ENCODE data around the gene SLC22A4.

Gene SLC22A4

DNA sequence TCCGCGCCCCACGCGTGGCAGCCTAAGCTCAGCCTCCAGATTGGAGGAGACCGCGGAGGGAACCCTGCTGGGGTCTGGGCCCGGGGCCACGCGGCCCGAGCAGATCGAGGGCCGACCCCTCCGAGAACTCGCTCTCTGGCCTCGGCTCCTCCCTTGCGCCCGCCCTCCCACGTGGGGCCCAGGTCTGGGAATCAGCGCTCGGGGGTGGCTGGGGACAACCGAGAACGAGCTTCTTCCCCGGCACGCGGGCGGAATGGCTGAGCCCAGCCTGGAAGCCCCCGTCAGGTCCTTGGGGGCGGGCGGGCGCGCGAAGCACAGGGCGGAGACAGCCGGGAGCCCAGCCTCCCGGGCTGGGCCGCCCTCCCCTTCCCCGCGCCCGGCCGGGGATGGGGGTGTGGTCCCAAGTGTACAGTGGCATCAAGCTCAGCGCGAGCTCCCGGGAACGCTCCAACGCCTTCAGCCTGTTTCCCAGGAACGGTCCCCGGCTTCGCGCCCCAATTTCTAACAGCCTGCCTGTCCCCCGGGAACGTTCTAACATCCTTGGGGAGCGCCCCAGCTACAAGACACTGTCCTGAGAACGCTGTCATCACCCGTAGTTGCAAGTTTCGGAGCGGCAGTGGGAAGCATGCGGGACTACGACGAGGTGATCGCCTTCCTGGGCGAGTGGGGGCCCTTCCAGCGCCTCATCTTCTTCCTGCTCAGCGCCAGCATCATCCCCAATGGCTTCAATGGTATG lies at the start of gene SLC22A4:
Gene SLC22A4 (plus strand): TSS at position 403 of the 736 bp plus-strand sequence. CDS start 223 bp downstream, at position 626.
- in situ Hi-C loops (cut with MboI; ENCODE audit: low sequenced_read_pairs): no loop called here

- in situ Hi-C loops (cut with MboI; ENCODE audit: low sequenced_read_pairs): no loop called here
Measured at GRCh38 chr5:132245593-132245992, 48.6 kb upstream of the SLC22A4 start.

DNA sequence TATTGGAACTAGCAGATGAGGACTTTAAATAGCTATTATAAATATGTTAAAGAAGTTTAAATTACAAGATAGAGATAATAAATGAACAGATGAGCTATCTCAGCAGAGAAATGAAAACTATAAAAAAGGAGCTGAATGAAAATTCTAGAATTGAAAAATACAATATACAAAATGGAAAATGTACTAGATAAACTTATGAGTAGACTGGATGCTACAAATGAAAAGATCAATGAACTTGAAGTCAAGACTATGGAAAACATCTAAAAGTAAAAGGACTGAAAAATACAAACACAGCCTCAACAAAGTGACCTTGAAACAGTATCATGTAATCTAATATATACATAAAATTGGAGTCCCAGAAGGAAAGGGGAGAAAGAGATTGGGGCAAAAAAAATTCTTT lies 47.4 kb upstream of the SLC22A4 start:
- in situ Hi-C loops (cut with MboI; ENCODE audit: low sequenced_read_pairs): no loop called here

DNA sequence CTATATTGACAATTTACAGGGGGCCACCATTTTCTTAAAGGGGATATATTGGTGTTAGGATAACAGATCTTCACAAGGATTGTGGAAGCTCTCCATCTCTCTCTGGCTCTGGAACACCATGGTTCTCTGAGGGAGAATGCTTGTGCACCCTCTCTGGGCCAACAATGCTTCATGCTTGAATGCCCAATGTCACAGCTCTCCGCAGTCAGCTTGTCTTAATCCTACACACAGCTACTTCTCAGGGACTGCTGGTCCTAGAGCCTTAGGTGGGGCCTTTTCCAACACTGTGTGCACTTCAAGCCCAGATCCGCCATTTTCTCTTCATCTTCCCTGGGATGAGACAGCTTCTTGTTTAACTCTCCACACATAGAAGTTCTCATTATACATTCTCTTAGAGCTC lies 43.6 kb upstream of the SLC22A4 start:
- in situ Hi-C loops (cut with MboI; ENCODE audit: low sequenced_read_pairs): no loop called here

- in situ Hi-C loops (cut with MboI; ENCODE audit: low sequenced_read_pairs): no loop called here
Measured at GRCh38 chr5:132251220-132251725, 42.9 kb upstream of the SLC22A4 start.

DNA sequence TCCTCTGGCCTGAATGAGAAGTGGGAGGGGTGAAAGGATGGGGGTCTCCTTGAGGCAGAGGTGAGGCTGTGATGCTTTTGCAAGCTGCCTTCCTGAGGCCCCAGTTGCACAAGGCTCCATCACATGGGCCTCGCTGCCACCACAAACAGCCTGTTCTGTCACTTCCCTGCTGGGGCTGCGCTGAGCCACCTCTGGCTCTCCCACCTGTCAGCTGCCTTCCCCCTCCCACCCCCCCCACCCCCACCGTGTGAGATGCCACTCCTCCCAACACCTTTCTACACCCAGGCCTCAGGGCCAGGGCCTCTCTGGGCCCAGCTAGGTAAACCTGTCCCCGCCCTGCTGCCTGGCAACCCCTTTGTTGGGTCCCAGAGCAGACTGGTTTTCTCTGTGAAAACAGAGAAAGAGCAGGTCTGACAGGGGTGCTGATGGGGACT lies 41.2 kb upstream of the SLC22A4 start:
- in situ Hi-C loops (cut with MboI; ENCODE audit: low sequenced_read_pairs): no loop called here

GRCh38 chr5:132253452-132254320 lies 40.5 kb upstream of the SLC22A4 start:
- in situ Hi-C loops (cut with MboI; ENCODE audit: low sequenced_read_pairs): no loop called here

- in situ Hi-C loops (cut with MboI; ENCODE audit: low sequenced_read_pairs): no loop called here
Measured at GRCh38 chr5:132254321-132254977, 39.7 kb upstream of the SLC22A4 start.

DNA sequence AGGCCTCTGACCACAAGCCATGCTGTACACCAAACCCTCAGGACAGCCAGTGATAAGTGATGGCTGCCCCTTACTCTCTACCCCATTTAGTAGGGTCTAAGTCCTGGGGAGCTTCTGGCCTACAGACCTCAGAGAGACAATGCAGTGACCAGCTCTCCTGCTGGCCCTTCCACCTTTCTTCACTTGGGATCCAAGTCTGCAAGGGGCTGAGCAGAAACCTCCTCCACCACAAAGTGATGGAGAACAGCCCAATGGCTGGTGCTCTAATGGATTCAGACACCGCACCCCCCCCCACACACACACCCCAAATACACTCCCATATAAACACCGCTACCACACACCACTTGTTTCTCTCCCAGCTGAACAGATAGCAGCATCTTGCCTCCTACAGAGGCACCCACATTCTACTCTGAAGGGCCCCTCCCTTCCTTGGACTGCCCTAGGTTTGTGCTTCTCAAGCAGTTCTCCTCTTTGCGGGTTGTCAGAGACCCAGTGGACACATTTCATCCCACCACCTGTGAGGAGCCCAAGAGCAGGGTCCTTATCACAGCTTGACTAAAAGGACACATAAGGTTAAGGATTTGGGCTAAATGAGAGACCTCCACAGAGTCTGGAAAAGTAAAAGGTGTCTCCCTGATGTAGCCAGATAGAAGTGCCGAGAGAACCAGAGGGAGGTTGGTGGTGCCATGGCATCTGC lies 38.0 kb upstream of the SLC22A4 start:
- in situ Hi-C loops (cut with MboI; ENCODE audit: low sequenced_read_pairs): no loop called here

GRCh38 chr5:132256783-132257130 lies 37.4 kb upstream of the SLC22A4 start:
- in situ Hi-C loops (cut with MboI; ENCODE audit: low sequenced_read_pairs): no loop called here

DNA sequence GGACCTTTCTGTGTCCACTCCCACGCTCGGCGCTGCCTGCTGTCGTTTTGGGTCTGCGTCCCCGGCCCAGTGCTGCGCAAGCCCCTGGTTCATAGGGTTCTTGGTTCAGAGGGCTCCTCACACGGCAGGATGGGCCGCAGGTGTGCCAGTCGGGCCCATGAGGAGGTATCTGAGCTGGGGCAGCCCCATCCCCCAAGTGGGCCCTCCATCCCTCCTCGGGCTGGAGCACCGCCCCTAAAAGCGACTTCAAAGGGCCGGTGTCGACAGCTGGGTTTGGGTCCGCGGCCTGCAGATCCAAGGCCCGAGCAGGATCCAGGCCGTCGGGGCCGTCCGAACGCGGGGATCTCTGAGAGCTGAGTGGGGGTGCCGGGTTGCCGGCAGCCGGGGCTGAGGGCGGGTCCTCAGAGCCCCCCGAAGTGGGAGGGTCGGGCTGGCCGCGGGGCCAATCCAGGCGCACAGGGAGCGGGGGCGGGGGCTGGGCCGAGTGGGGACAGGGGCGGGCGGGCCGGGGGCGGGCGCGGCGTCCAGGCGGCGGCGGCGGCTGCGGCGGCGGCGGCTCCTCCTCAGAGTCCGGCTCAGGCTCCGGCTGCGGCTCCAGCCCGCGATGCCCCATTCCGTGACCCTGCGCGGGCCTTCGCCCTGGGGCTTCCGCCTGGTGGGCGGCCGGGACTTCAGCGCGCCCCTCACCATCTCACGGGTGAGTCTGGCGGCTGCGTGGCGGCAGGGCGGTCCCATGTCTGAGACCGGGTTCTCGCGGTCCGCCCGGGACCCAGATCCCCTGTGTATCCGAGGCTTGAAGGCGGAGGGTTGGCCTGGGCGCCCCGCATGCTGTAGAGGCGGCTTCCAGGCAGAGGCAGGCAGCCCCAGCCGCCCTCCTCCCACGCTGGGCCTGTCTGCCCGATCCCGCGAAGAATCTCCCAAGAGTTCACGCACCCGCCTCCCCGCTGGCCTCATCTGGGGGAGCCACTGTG lies 36.8 kb upstream of the SLC22A4 start, which contains the start of gene PDLIM4:
Gene PDLIM4 (plus strand): TSS at position 566 of the 971 bp plus-strand sequence. CDS start 39 bp downstream, at position 605.
- in situ Hi-C loops (cut with MboI; ENCODE audit: low sequenced_read_pairs): no loop called here

DNA sequence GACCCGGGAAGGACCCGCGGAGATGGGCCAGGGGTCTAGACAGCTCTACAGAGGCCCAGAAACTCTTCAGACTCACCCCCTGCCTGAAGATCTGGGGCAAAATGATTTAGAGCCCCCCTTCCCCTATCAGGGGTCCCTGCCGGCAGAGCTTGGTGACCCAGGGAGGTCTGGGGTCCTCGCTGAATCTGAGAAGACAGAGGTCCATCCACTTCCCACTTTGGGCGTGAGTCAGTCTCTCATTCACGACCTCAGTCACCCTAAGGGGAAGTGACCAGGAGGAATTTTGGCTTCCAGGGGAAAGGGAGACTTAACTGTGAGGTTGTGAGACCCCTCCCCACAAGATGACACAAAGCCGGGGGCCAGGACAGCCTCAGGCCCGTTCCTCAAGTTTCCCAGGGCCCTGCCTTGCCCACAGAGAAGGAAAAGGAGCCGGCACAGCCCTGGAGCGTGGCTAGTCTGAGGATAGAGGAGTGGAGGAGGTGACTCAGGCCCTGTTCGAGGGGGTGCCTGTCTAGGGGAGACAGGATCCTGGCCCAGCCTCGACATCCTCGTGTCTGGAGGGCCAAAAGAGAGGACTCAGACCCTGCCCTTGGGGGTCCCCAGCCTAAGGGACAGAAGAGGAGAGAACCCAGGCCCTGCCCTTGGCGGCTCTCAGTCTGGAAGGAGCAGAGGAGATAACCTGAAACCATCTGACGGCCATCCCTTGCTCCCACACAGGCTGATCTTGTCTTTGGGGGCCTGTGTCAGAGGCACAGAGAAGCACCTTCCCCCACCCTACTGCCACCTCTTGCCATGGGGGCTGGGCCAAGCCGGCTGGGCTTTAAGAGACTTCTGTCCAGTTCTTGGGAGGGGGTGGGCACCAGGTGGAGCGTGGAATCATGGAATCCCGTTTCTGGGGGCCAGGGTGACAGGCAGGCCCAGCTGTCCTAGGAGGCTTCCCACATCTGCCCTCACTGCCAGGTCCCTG lies 35.8 kb upstream of the SLC22A4 start:
- in situ Hi-C loops (cut with MboI; ENCODE audit: low sequenced_read_pairs): no loop called here

DNA sequence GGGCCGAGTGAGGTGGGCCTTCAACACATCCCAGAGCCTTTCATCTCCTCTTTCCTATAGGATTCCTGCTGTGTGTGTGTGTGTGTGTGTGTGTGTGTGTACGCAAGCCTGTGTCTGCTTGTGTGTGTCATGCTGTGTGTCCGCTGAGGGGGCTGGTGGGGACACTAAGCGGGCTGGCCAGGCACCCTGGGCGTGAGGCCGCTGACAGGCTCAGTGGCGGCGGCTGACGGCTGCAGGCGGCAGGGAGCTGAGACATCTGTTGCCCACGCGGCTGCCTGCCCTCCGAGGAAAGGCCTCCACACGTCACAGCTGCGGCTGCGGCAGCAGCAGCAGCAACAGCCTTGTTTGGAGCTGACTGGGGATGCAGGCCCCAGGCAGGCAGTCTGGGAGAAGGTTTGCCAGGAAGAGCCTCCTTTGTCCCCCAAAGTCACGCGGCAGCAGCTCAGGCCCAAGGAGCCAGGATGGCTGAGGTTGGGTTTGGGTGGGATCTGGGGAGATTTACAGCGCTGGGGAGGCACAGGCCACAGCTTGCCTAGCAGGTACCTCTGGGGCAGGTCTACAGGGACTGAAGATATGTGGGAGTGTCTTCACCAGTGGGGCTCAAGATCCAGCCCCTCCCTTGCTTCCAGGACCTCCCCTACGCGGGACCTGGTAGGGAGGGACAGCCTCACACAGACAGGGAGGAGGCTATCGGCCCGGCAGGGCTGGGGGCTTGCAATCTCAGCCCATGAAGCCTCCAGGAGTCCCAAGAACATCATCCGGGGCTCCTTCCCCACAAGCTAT lies 34.9 kb upstream of the SLC22A4 start:
- in situ Hi-C loops (cut with MboI; ENCODE audit: low sequenced_read_pairs): no loop called here

DNA sequence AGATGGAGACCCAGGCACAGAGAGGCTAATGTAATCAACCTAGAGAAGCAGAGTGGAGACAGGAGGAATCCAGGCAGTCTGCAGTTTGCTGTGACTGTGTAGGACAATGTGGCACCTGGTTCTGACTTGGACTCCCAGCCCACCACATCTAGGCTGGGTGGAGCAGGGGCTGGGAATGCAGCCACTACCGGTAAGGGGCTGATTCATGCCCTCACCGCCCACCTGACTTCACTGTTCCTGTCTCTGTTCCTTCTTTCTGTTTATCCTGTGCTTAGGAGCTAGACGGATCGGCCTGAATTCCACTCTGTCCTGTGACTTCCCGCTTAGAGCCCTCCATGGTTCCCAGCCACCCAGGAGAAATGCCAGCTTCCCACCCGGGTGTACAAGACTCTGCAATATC lies 34.1 kb upstream of the SLC22A4 start:
- in situ Hi-C loops (cut with MboI; ENCODE audit: low sequenced_read_pairs): no loop called here

DNA sequence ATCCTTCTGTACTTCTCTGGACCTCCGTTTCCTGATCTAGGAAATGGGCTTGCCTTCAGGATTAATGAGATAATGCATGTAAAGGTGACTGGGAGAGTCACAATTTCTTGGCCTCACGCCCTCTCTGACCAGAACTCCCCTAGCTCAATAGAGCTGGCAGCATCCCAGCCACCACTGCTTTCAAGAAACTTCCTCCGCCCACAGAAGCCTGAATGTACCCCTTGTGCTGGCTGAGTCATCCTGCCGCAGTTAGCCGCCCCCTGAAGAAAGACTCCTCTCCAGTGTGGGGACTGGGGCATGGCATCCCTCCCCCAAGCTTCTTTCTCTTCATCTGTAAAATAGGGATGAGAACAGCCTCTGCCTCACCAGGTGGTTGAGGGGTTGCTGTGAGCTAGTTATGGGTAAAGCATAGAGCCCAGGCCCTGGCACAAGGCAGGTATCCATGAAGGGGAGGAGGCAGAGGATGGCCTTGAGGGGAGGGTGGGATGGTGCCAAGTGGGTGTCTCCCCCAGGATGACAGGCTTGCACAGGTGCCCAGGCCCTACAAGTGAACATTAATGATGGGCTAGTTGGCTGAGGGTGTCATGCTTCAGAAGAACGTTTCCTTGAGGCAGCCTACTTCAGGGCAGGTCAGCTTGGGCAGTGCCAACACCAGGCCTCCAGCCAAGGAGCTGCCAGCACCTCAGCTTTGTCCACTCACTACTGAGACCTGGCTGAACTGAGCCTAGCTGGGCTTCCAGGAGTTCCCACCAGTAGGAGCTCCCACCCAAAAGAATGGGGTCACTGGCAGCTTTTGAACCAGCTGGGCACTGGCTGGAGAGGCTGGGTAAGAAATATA lies 33.3 kb upstream of the SLC22A4 start:
- in situ Hi-C loops (cut with MboI; ENCODE audit: low sequenced_read_pairs): no loop called here
